Upper lobe of left lung (tissue), 4 donors: ENCODE data around the gene EOLA2.
"Not testable (repeated sequence)": the region's sequence is repeated elsewhere in the genome, so short reads cannot be mapped to it uniquely, and the experiment has no call there.

Source experiments
- CTCF ChIP-seq, 6 experiments: fragments of 450-650 bp in 4 of 6; fragments of 200-600 bp in 2 of 6; sonication (generic) in 2 of 6; IDR thresholded peaks; one replicate each; pipeline ENCODE4 v1.5.1; 2016 to 2019; ENCODE audit warnings: antibody characterized with exemption in 6 of 6
- POLR2A ChIP-seq, 4 donors: fragments of 450-650 bp; IDR thresholded peaks; one replicate each; pipeline ENCODE4 v1.5.1; 2016 to 2017; ENCODE audit warnings: antibody characterized with exemption in 4 of 4, mild to moderate bottlenecking in 2 of 4
- POLR2AphosphoS5 ChIP-seq, 2 donors: sonication (generic); formaldehyde crosslinking; IDR thresholded peaks; one replicate each; pipeline ENCODE4 v1.5.1; 2017; ENCODE audit warnings: antibody characterized with exemption in 2 of 2

GRCh38 chrX:149890828-149891227 lies 47.5 kb downstream of the EOLA2 start:
- not testable (repeated sequence) for TF ChIP-seq POLR2AphosphoS5, CTCF, POLR2A (IDR thresholded peaks at IDR 0.05)
